ENCODE data around the gene CTBS. TPM values are rescaled to one million over a fixed set of nuclear protein-coding genes. Genes with fewer than 3 reads are reported as not detected.

CTBS gene
- polyA plus RNA-seq, 1 donor from 2014 or later, result 0.95 TPM

DNA sequence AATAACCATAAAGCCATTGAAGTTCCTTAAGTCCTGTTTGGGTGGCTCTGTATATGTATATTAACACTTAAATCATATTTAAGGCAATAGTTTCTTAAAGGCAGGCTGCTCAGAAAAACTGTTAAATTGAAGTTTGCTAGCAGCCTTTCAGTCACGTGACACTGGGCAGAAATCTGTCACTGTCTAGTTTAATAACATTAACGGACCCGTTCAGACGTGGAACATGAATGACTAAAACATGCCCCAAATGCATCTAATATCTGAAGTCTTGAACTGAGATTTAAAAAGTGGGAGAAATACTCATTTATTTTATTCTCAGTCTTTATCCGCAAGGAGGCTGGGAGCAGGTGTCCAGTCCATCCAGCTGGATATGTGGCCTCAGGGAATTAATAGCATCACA, 71.3 kb downstream of the CTBS start:
- no peaks in the 10 kb centered on the region for H3K9me3 ChIP-seq (ENCODE audit: low read length)
- H3K4me2 ChIP-seq (ENCODE audit: low read length), result no peak overlapping the region
- H2AFZ ChIP-seq (ENCODE audit: low read depth, low read length), result no peak overlapping the region
- H4K20me1 ChIP-seq (ENCODE audit: insufficient read depth), result no peaks in the 10 kb centered on the region
- H3F3A ChIP-seq (ENCODE audit: insufficient read depth, low read length, poor library complexity, severe bottlenecking), result no peaks in the 10 kb centered on the region
- H3K27ac ChIP-seq (ENCODE audit: low read length), result no peak overlapping the region
- no peak overlapping the region for H3K4me3 ChIP-seq (ENCODE audit: low read length)
- peaks cover 32% of the 10 kb centered on the region for H3K79me2 ChIP-seq (replicated peaks; ENCODE audit: insufficient read depth, low read length)
- H3K36me3 ChIP-seq (ENCODE audit: insufficient read depth, low read length), result no peaks in the 10 kb centered on the region
- no peaks in the 10 kb centered on the region for H3K27me3 ChIP-seq (ENCODE audit: insufficient read depth, low read depth, low read length)
- no peaks in the 10 kb centered on the region for H3K9me2 ChIP-seq (ENCODE audit: insufficient read depth, low read length)
- TF ChIP-seq MXI1 (conservative IDR thresholded peaks at IDR 0.05; ENCODE audit: poor library complexity, severe bottlenecking), result no peak
- TF ChIP-seq, protein P1, sequence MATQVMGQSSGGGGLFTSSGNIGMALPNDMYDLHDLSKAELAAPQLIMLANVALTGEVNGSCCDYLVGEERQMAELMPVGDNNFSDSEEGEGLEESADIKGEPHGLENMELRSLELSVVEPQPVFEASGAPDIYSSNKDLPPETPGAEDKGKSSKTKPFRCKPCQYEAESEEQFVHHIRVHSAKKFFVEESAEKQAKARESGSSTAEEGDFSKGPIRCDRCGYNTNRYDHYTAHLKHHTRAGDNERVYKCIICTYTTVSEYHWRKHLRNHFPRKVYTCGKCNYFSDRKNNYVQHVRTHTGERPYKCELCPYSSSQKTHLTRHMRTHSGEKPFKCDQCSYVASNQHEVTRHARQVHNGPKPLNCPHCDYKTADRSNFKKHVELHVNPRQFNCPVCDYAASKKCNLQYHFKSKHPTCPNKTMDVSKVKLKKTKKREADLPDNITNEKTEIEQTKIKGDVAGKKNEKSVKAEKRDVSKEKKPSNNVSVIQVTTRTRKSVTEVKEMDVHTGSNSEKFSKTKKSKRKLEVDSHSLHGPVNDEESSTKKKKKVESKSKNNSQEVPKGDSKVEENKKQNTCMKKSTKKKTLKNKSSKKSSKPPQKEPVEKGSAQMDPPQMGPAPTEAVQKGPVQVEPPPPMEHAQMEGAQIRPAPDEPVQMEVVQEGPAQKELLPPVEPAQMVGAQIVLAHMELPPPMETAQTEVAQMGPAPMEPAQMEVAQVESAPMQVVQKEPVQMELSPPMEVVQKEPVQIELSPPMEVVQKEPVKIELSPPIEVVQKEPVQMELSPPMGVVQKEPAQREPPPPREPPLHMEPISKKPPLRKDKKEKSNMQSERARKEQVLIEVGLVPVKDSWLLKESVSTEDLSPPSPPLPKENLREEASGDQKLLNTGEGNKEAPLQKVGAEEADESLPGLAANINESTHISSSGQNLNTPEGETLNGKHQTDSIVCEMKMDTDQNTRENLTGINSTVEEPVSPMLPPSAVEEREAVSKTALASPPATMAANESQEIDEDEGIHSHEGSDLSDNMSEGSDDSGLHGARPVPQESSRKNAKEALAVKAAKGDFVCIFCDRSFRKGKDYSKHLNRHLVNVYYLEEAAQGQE (IDR thresholded peaks at IDR 0.05; ENCODE audit: borderline replicate concordance), result no peak
- TF ChIP-seq TAF1 (IDR thresholded peaks at IDR 0.05; ENCODE audit: low read depth), result no peak
- no peak for TF ChIP-seq RAD21 (conservative IDR thresholded peaks at IDR 0.05)
- no peak for TF ChIP-seq SMC3 (conservative IDR thresholded peaks at IDR 0.05; ENCODE audit: poor library complexity)
- no peak for TF ChIP-seq POLR2AphosphoS5 (IDR thresholded peaks at IDR 0.05)
- TF ChIP-seq EZH2 (IDR thresholded peaks at IDR 0.05; ENCODE audit: borderline replicate concordance, insufficient read depth, low read length, poor library complexity, severe bottlenecking), result no peak
- no peak for TF ChIP-seq EP300 (conservative IDR thresholded peaks at IDR 0.05; ENCODE audit: poor library complexity, severe bottlenecking)
- TF ChIP-seq, protein P2, sequence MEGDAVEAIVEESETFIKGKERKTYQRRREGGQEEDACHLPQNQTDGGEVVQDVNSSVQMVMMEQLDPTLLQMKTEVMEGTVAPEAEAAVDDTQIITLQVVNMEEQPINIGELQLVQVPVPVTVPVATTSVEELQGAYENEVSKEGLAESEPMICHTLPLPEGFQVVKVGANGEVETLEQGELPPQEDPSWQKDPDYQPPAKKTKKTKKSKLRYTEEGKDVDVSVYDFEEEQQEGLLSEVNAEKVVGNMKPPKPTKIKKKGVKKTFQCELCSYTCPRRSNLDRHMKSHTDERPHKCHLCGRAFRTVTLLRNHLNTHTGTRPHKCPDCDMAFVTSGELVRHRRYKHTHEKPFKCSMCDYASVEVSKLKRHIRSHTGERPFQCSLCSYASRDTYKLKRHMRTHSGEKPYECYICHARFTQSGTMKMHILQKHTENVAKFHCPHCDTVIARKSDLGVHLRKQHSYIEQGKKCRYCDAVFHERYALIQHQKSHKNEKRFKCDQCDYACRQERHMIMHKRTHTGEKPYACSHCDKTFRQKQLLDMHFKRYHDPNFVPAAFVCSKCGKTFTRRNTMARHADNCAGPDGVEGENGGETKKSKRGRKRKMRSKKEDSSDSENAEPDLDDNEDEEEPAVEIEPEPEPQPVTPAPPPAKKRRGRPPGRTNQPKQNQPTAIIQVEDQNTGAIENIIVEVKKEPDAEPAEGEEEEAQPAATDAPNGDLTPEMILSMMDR (IDR thresholded peaks at IDR 0.05; ENCODE audit: poor library complexity, severe bottlenecking), result no peak
- H3K9ac ChIP-seq (ENCODE audit: low read length), result no peak overlapping the region

Other genes with a start within 250 kb of the CTBS start
- 26.1 and 27.9 TPM in 2 replicates for gene DNASE2B, start 176.0 kb downstream of the CTBS start, polyA plus RNA-seq
- 64.3 and 65.1 TPM in 2 replicates for gene RPF1, start 95.2 kb downstream of the CTBS start, polyA plus RNA-seq
- 0.17 TPM in 1 of 2 replicates, not detected in the other for gene SPATA1, start 68.1 kb downstream of the CTBS start, polyA plus RNA-seq
- gene GNG5, start 67.9 kb downstream of the CTBS start, polyA plus RNA-seq, result 1.5 TPM in 1 of 2 replicates, not detected in the other
- gene SSX2IP, start 116.0 kb upstream of the CTBS start, polyA plus RNA-seq, result 21.7 and 23.5 TPM in 2 replicates